K562 (cell line): ENCODE results near the gene RAB5A. TPM values are rescaled to one million over a fixed set of nuclear protein-coding genes. Genes with fewer than 3 reads are reported as not detected.

Source experiments
- BCOR ChIP-seq: fragments of 450-650 bp; IDR thresholded peaks from 2 replicates; pipeline ENCODE4 v1.6.1; 2016
- BRF1 ChIP-seq: IDR thresholded peaks from 3 replicates; pipeline ENCODE4 v1.6.1; 2011; ENCODE audit warnings: borderline replicate concordance, mild to moderate bottlenecking; ENCODE audit not compliant: insufficient read length; ENCODE audit errors: extremely low read depth
- CHAMP1 ChIP-seq: fragments of 450-650 bp; IDR thresholded peaks from 2 replicates; pipeline ENCODE4 v1.6.1; 2016; ENCODE audit warnings: mild to moderate bottlenecking
- DPF2 ChIP-seq: fragments of 450-650 bp; IDR thresholded peaks from 2 replicates; pipeline ENCODE4 v1.6.1; 2016
- ESRRB ChIP-seq: fragments of 250-450 bp; sonication (Bioruptor Pico); IDR thresholded peaks from 2 replicates; pipeline ENCODE4 v1.5.0; 2020; ENCODE audit warnings: mild to moderate bottlenecking, moderate library complexity, borderline replicate concordance
- FOXA3 ChIP-seq, 2 experiments: fragments of 450-650 bp in 1 of 2; sonication (generic) in 1 of 2; formaldehyde crosslinking; IDR thresholded peaks in 1 of 2; conservative IDR thresholded peaks in 1 of 2; 2 replicates each; pipeline versions ENCODE4 v1.4.0 to v1.8.0; 2020 to 2022; ENCODE audit warnings: mild to moderate bottlenecking in 2 of 2, missing genetic modification reagents in 1 of 2
- FOXK1 ChIP-seq: sonication (generic); formaldehyde crosslinking; IDR thresholded peaks from 2 replicates; pipeline ENCODE4 v1.8.0; 2022; ENCODE audit warnings: missing genetic modification reagents, mild to moderate bottlenecking, borderline replicate concordance
- HDAC1 ChIP-seq, 2 experiments: fragments of 450-650 bp; IDR thresholded peaks; 2 replicates each; pipeline ENCODE4 v1.6.1; 2016 to 2017; ENCODE audit warnings: inconsistent platforms in 1 of 2, mild to moderate bottlenecking in 1 of 2, moderate library complexity in 1 of 2
- KAT7 ChIP-seq: sonication (generic); formaldehyde crosslinking; IDR thresholded peaks from 2 replicates; pipeline ENCODE4 v1.8.0; 2022; ENCODE audit warnings: missing genetic modification reagents, mild to moderate bottlenecking, borderline replicate concordance
- MYNN ChIP-seq, 2 experiments: sonication (generic); formaldehyde crosslinking in 1 of 2; IDR thresholded peaks; 2 replicates each; pipeline versions ENCODE4 v1.5.0 to v1.6.1; 2016 to 2020; ENCODE audit warnings: antibody characterized with exemption in 1 of 2, missing genetic modification reagents in 1 of 2
- NCOR1 ChIP-seq: fragments of 450-650 bp; IDR thresholded peaks from 2 replicates; pipeline ENCODE4 v1.6.1; 2016; ENCODE audit warnings: mild to moderate bottlenecking, moderate library complexity
- NEUROD1 ChIP-seq: fragments of 150-350 bp; IDR thresholded peaks from 2 replicates; pipeline ENCODE4 v1.6.1; 2014; ENCODE audit warnings: borderline replicate concordance, low read length, low read depth; ENCODE audit not compliant: partially characterized antibody
- PHF20 ChIP-seq: fragments of 450-650 bp; IDR thresholded peaks from 2 replicates; pipeline ENCODE4 v1.6.1; 2018; ENCODE audit not compliant: partially characterized antibody
- RNF2 ChIP-seq: sonication (generic); IDR thresholded peaks from 2 replicates; pipeline ENCODE4 v1.6.1; 2016
- SREBF2 ChIP-seq: sonication (generic); formaldehyde crosslinking; IDR thresholded peaks from 2 replicates; pipeline ENCODE4 v1.4.0; 2020; ENCODE audit warnings: mild to moderate bottlenecking, missing genetic modification reagents
- TAL1 ChIP-seq: fragments of 450-650 bp; IDR thresholded peaks from 2 replicates; pipeline ENCODE4 v1.6.1; 2016; ENCODE audit warnings: mild to moderate bottlenecking
- TBL1XR1 ChIP-seq, 2 experiments: IDR thresholded peaks; 2 replicates each; pipeline ENCODE4 v1.6.1; 2012; ENCODE audit warnings: improper control_type of control experiment in 2 of 2, low read length in 2 of 2, mild to moderate bottlenecking in 1 of 2
- YY1 ChIP-seq, 3 experiments: IDR thresholded peaks; 2 replicates each; pipeline ENCODE4 v1.6.1; 2011; ENCODE audit warnings: low read length in 2 of 3, mild to moderate bottlenecking in 2 of 3, moderate library complexity in 2 of 3, borderline replicate concordance in 1 of 3, control low read depth in 1 of 3, low read depth in 1 of 3; ENCODE audit not compliant: insufficient read depth in 3 of 3, insufficient replicate concordance in 2 of 3, control insufficient read depth in 1 of 3, insufficient read length in 1 of 3; ENCODE audit errors: extremely low read depth in 1 of 3
- ZNF146 ChIP-seq: IDR thresholded peaks from one replicate; pipeline ENCODE4 v1.6.1; 2018; ENCODE audit warnings: missing compliant biosample characterization; ENCODE audit not compliant: unreplicated experiment
- ZNF584 ChIP-seq: fragments of 200-800 bp; sonication (Bioruptor generic); IDR thresholded peaks from 2 replicates; pipeline ENCODE4 v1.6.1; 2016; ENCODE audit warnings: low read depth, mild to moderate bottlenecking, missing genetic modification characterization, missing compliant biosample characterization
- ZNF655 ChIP-seq: fragments of 250-450 bp; sonication (Bioruptor Pico); IDR thresholded peaks from 2 replicates; pipeline ENCODE4 v1.5.0; 2021
- polyA plus RNA-seq, 8 experiments: library from polyadenylated mRNA; depleted of rRNA in 4 of 8; stranded (reverse) in 5 of 8; unstranded in 3 of 8; fragments of >200 nt; fragmentation: Nextera tagmentation in 2 of 8; fragmentation: Illumina TruSeq in 1 of 8; extraction: Ambion mirVana in 2 of 8; extraction: Trizol in 1 of 8; gene quantifications; 2 replicates each; pipeline versions ENCODE4 v1.2.1 to v1.2.3, GENCODE V29; 2011 to 2014; ENCODE audit warnings: inconsistent platforms in 1 of 8, missing spikeins in 1 of 8
- total RNA-seq, 7 experiments: library from RNA; depleted of rRNA in 6 of 7; stranded (reverse); fragments of >200 nt in 6 of 7; fragmentation: Illumina TruSeq in 2 of 7; extraction: Trizol in 2 of 7; gene quantifications; 2 replicates each; pipeline versions ENCODE4 v1.2.1 to v1.2.3, GENCODE V29; 2011 to 2021; ENCODE audit warnings: low replicate concordance in 1 of 7
- TF ChIP-seq, protein P1 (sequence below): sonication (generic); formaldehyde crosslinking; IDR thresholded peaks from 2 replicates; pipeline ENCODE4 v1.8.1; 2022; ENCODE audit warnings: missing genetic modification reagents

Gene RAB5A
- total and polyA plus RNA-seq, 9 of the 15 experiments (the other 6 are each of a cell fraction or from before 2014, with no cell fraction given), result 28.3 to 64.2 (median 49.0) TPM

GRCh38 chr3:19937459-19938294, 9.2 kb upstream of the RAB5A start (continued):
- TF ChIP-seq YY1 (IDR thresholded peaks at IDR 0.05; ENCODE audit: borderline replicate concordance in 1 of 3, control insufficient read depth in 1 of 3, extremely low read depth in 1 of 3, insufficient read depth in 3 of 3, insufficient read length in 1 of 3, insufficient replicate concordance in 2 of 3, low read depth in 1 of 3, low read length in 2 of 3), result no peak
- peak; percentile 28; the same call in 1 of the 2 replicates for TF ChIP-seq RNF2
- TF ChIP-seq HDAC1 (IDR thresholded peaks at IDR 0.05), result peak in 1 of 2 experiments; percentile 83; a peak in 2 of 4 replicates
- TF ChIP-seq BRF1, result no peak
- TF ChIP-seq NCOR1, result peak; percentile 84
- TF ChIP-seq FOXA3 (CRISPR knock-in tag; conservative IDR thresholded peaks at IDR 0.05 in 1 of 2, IDR thresholded peaks at IDR 0.05 in 1 of 2), result peak in 1 of 2 experiments; percentile 65; a peak in 2 of 4 replicates
- no peak for TF ChIP-seq FOXK1 (CRISPR knock-in tag)
- TF ChIP-seq SREBF2 (CRISPR knock-in tag), result no peak
- TF ChIP-seq NEUROD1, result no peak
- TF ChIP-seq BCOR, result peak; percentile 33; the same call in 1 of the 2 replicates
- no peak for TF ChIP-seq ESRRB (CRISPR knock-in tag)
- peak; percentile 96 for TF ChIP-seq DPF2
- no peak for TF ChIP-seq PHF20
- TF ChIP-seq CHAMP1, result 0 out of 2 replicates have a peak, but pooled peaks have one; percentile 12
- TF ChIP-seq, protein P1, sequence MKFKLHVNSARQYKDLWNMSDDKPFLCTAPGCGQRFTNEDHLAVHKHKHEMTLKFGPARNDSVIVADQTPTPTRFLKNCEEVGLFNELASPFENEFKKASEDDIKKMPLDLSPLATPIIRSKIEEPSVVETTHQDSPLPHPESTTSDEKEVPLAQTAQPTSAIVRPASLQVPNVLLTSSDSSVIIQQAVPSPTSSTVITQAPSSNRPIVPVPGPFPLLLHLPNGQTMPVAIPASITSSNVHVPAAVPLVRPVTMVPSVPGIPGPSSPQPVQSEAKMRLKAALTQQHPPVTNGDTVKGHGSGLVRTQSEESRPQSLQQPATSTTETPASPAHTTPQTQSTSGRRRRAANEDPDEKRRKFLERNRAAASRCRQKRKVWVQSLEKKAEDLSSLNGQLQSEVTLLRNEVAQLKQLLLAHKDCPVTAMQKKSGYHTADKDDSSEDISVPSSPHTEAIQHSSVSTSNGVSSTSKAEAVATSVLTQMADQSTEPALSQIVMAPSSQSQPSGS, result no peak
- TF ChIP-seq KAT7 (CRISPR knock-in tag), result no peak
- TF ChIP-seq MYNN (IDR thresholded peaks at IDR 0.05), result peak; percentile 74; the same call in 1 of the 2 replicates
- no peak for TF ChIP-seq MYNN (CRISPR knock-in tag; IDR thresholded peaks at IDR 0.05)
- no peak for TF ChIP-seq ZNF146
- TF ChIP-seq ZNF584, result 0 out of 2 replicates have a peak, but pooled peaks have one; percentile 36
- TF ChIP-seq ZNF655 (CRISPR knock-in tag), result no peak
- peak in 1 of 2 experiments; percentile 69; a peak in 2 of 4 replicates for TF ChIP-seq TBL1XR1 (IDR thresholded peaks at IDR 0.05; ENCODE audit: low read length in 2 of 2)
- TF ChIP-seq TAL1, result peak; percentile 49
